K562 (cell line): ENCODE measurements around the gene TNIK. TPM values are rescaled to one million over a fixed set of nuclear protein-coding genes. Genes with fewer than 3 reads are reported as not detected.
A peak's percentile ranks its signal among the peaks of the same experiment; 100 is the strongest.

Source experiments
- CHCHD3 ChIP-seq: fragments of 250-450 bp; sonication (Bioruptor Pico); IDR thresholded peaks from 2 replicates; pipeline ENCODE4 v2.1.2; 2022; ENCODE audit warnings: mild to moderate bottlenecking
- CTBP1 ChIP-seq: fragments of 450-650 bp; IDR thresholded peaks from 2 replicates; pipeline ENCODE4 v1.6.1; 2016; ENCODE audit warnings: borderline replicate concordance
- CXXC5 ChIP-seq: fragments of 250-450 bp; sonication (Bioruptor Pico); IDR thresholded peaks from 2 replicates; pipeline ENCODE4 v1.8.0; 2022; ENCODE audit warnings: inconsistent platforms, mild to moderate bottlenecking, moderate library complexity
- ELF4 ChIP-seq: fragments of 450-650 bp; formaldehyde crosslinking; IDR thresholded peaks from 2 replicates; pipeline ENCODE4 v1.4.0; 2022; ENCODE audit warnings: missing genetic modification characterization
- EP300 ChIP-seq: IDR thresholded peaks from 2 replicates; pipeline ENCODE4 v1.6.1; 2012; ENCODE audit warnings: low read length, improper control_type of control experiment
- HIVEP1 ChIP-seq: fragments of 250-450 bp; sonication (Bioruptor Pico); IDR thresholded peaks from 2 replicates; pipeline ENCODE4 v1.4.0; 2020; ENCODE audit warnings: mild to moderate bottlenecking
- KDM1A ChIP-seq, 2 experiments: fragments of 450-650 bp; IDR thresholded peaks; 2 replicates each; pipeline ENCODE4 v1.6.1; 2016; ENCODE audit warnings: mild to moderate bottlenecking in 2 of 2
- KLF13 ChIP-seq: fragments of 450-650 bp; IDR thresholded peaks from 2 replicates; pipeline ENCODE4 v1.6.1; 2016; ENCODE audit warnings: missing genetic modification characterization, low read depth, mild to moderate bottlenecking, missing compliant biosample characterization, moderate library complexity, borderline replicate concordance
- MAFG ChIP-seq: fragments of 450-650 bp; conservative IDR thresholded peaks from 2 replicates; pipeline ENCODE4 v1.6.1; 2016; ENCODE audit warnings: missing genetic modification characterization, missing compliant biosample characterization
- MNT ChIP-seq, 2 experiments: fragments of 450-650 bp; conservative IDR thresholded peaks; 2 replicates each; pipeline ENCODE4 v1.6.1; 2017; ENCODE audit warnings: mild to moderate bottlenecking in 2 of 2, moderate library complexity in 2 of 2
- MTA2 ChIP-seq: fragments of 450-650 bp; IDR thresholded peaks from 2 replicates; pipeline ENCODE4 v1.6.1; 2016; ENCODE audit warnings: low read depth
- MYC ChIP-seq, 2 experiments: fragments of 250-450 bp in 1 of 2; sonication (Bioruptor Pico) in 1 of 2; IDR thresholded peaks; 2 replicates each; pipeline versions ENCODE4 v1.5.1 to v1.6.1; 2012 to 2021; ENCODE audit warnings: low read depth in 2 of 2, borderline replicate concordance in 1 of 2, improper control_type of control experiment in 1 of 2, low read length in 1 of 2, mild to moderate bottlenecking in 1 of 2, moderate library complexity in 1 of 2
- NKRF ChIP-seq: fragments of 450-650 bp; IDR thresholded peaks from 2 replicates; pipeline ENCODE4 v1.6.1; 2016; ENCODE audit warnings: borderline replicate concordance
- RBM22 ChIP-seq: fragments of 200-400 bp; formaldehyde crosslinking; IDR thresholded peaks from 2 replicates; pipeline ENCODE4 v1.6.1; 2018; ENCODE audit warnings: low read length, low read depth; ENCODE audit not compliant: poor library complexity, severe bottlenecking
- RFX1 ChIP-seq: fragments of 450-650 bp; IDR thresholded peaks from 2 replicates; pipeline ENCODE4 v1.6.1; 2016; ENCODE audit warnings: mild to moderate bottlenecking, moderate library complexity
- SNRNP70 ChIP-seq: fragments of 200-400 bp; formaldehyde crosslinking; optimal IDR thresholded peaks from 2 replicates; pipeline ENCODE3; 2017; ENCODE audit warnings: low read depth, low read length
- ZNF140 ChIP-seq: fragments of 250-450 bp; sonication (Bioruptor Pico); IDR thresholded peaks from 2 replicates; pipeline ENCODE4 v1.8.0; 2021; ENCODE audit warnings: moderate library complexity, mild to moderate bottlenecking, inconsistent platforms
- ZNF224 ChIP-seq: sonication (generic); formaldehyde crosslinking; IDR thresholded peaks from 2 replicates; pipeline ENCODE4 v1.8.0; 2022; ENCODE audit warnings: mild to moderate bottlenecking, missing genetic modification reagents
- ZNF639 ChIP-seq, 2 experiments: fragments of 200-800 bp in 1 of 2; sonication (Bioruptor generic) in 1 of 2; sonication (generic) in 1 of 2; formaldehyde crosslinking in 1 of 2; IDR thresholded peaks in 1 of 2; conservative IDR thresholded peaks in 1 of 2; 2 replicates each; pipeline versions ENCODE4 v1.5.0 to v1.6.1; 2016 to 2020; ENCODE audit warnings: missing compliant biosample characterization in 1 of 2, missing genetic modification characterization in 1 of 2, missing genetic modification reagents in 1 of 2
- polyA plus RNA-seq, 8 experiments: library from polyadenylated mRNA; depleted of rRNA in 4 of 8; stranded (reverse) in 5 of 8; unstranded in 3 of 8; fragments of >200 nt; fragmentation: Nextera tagmentation in 2 of 8; fragmentation: Illumina TruSeq in 1 of 8; extraction: Ambion mirVana in 2 of 8; extraction: Trizol in 1 of 8; gene quantifications; 2 replicates each; pipeline versions ENCODE4 v1.2.1 to v1.2.3, GENCODE V29; 2011 to 2014; ENCODE audit warnings: inconsistent platforms in 1 of 8, missing spikeins in 1 of 8
- total RNA-seq, 7 experiments: library from RNA; depleted of rRNA in 6 of 7; stranded (reverse); fragments of >200 nt in 6 of 7; fragmentation: Illumina TruSeq in 2 of 7; extraction: Trizol in 2 of 7; gene quantifications; 2 replicates each; pipeline versions ENCODE4 v1.2.1 to v1.2.3, GENCODE V29; 2011 to 2021; ENCODE audit warnings: low replicate concordance in 1 of 7
- TF ChIP-seq, protein P1 (sequence below): sonication (generic); formaldehyde crosslinking; IDR thresholded peaks from 2 replicates; pipeline ENCODE4 v1.8.0; 2022; ENCODE audit warnings: missing genetic modification reagents, mild to moderate bottlenecking, borderline replicate concordance
- TF ChIP-seq, protein P2 (sequence below): fragments of 250-450 bp; sonication (Bioruptor Pico); IDR thresholded peaks from 2 replicates; pipeline ENCODE4 v1.9.0; 2021; ENCODE audit warnings: mild to moderate bottlenecking

TNIK gene
- total and polyA plus RNA-seq, 9 of the 15 experiments (the other 6 are each of a cell fraction or from before 2014, with no cell fraction given), result 6.6 to 39.0 (median 24.7) TPM

DNA sequence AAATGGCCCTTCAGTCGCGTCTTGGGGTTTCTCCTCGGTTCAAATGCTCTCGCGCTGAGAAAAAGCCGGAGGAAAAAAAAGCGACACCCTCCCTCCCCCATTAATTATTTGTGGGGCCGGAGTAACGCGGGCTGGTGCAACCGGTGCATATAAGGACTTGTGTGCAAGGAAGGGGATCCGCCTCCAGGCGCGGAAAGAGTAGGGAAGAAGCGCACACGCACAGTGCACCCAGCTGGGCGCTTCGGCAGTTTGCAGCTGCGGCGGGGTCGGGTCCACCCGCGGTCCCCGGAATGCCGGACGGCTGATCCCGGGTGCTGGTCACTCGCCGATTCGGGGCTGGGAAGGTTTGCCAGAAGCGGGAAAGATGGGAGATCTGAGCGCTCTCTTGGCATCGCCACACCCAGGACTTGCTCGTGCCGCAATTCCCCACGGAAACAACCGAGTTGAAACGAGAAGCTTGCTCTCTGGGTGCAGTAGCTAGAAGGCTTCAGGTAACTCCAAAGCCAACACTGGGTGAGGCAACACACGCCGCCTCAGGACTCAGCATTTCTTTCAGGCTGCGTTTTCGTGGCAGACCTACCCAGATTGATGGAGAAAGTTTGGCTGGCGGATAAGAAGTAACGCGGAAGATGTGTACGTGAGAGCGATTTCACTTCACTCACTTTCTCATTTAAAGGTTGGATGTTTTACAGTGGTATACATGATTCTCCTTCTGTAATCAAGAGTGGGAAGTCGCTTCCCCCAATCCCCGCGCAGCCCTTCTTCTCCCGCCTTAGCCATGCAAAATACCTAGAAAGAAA, 720 bp upstream of the TNIK start (continued):
- TF ChIP-seq ZNF639 (CRISPR knock-in tag; conservative IDR thresholded peaks at IDR 0.05 in 1 of 2, IDR thresholded peaks at IDR 0.05 in 1 of 2) (peak in 1 of 2 experiments; percentile 60; a peak in 2 of 4 replicates), SNRNP70 (no peak), HIVEP1 (CRISPR knock-in tag) (no peak), EP300 (no peak; the same call in 1 of the 2 replicates), ZNF140 (CRISPR knock-in tag) (no peak), MAFG (tag) (no peak), ELF4 (CRISPR knock-in tag) (no peak), KLF13 (no peak), RFX1 (no peak), MNT (conservative IDR thresholded peaks at IDR 0.05) (peak in 1 of 2 experiments; percentile 78; a peak in 2 of 4 replicates), MTA2 (no peak), NKRF (no peak), MYC (IDR thresholded peaks at IDR 0.05; ENCODE audit: low read depth, low read length) (no peak; the same call in 1 of the 2 replicates), MYC (CRISPR knock-in tag; IDR thresholded peaks at IDR 0.05; ENCODE audit: borderline replicate concordance, low read depth) (peak; percentile 87; the same call in 1 of the 2 replicates), CHCHD3 (CRISPR knock-in tag) (no peak), KDM1A (IDR thresholded peaks at IDR 0.05) (0 out of 4 replicates have a peak, but pooled peaks of 1 of the 2 experiments have one; percentile 40), RBM22 (no peak), CXXC5 (CRISPR knock-in tag) (peak; percentile 73), CTBP1 (peak; percentile 37; the same call in 1 of the 2 replicates), ZNF224 (CRISPR knock-in tag) (no peak)
- TF ChIP-seq, protein P1, sequence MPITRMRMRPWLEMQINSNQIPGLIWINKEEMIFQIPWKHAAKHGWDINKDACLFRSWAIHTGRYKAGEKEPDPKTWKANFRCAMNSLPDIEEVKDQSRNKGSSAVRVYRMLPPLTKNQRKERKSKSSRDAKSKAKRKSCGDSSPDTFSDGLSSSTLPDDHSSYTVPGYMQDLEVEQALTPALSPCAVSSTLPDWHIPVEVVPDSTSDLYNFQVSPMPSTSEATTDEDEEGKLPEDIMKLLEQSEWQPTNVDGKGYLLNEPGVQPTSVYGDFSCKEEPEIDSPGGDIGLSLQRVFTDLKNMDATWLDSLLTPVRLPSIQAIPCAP (CRISPR knock-in tag), result no peak
- TF ChIP-seq, protein P2, sequence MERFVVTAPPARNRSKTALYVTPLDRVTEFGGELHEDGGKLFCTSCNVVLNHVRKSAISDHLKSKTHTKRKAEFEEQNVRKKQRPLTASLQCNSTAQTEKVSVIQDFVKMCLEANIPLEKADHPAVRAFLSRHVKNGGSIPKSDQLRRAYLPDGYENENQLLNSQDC, result no peak
